SHP77 treated with DMSO at 0.1 percent for 48 hours (cell line): ENCODE data around the gene AQP1.

Experiments used
- DNase-seq: peaks from one replicate; lab custom pipeline; 2025; lab: John Stamatoyannopoulos, UW

The AQP1 gene

GRCh38 chr7:30884881-30885280 is 26.8 kb upstream of the AQP1 start:
- no peak for DNase-seq

GRCh38 chr7:30886608-30887011 is 25.0 kb upstream of the AQP1 start:
- no peak for DNase-seq

- DNase-seq = no peak
Measured at GRCh38 chr7:30887464-30887872, 24.2 kb upstream of the AQP1 start.

- DNase-seq = no peak
Measured at GRCh38 chr7:30888747-30889146, 22.9 kb upstream of the AQP1 start.

GRCh38 chr7:30890226-30890625 is 21.4 kb upstream of the AQP1 start:
- no peak for DNase-seq

GRCh38 chr7:30893357-30893756 is 18.3 kb upstream of the AQP1 start:
- no peak for DNase-seq

GRCh38 chr7:30894009-30894408 is 17.6 kb upstream of the AQP1 start:
- DNase-seq = no peak

GRCh38 chr7:30894866-30895605 is 16.6 kb upstream of the AQP1 start:
- DNase-seq = no peak

- no peak for DNase-seq
Measured at GRCh38 chr7:30896036-30896435, 15.6 kb upstream of the AQP1 start.

GRCh38 chr7:30896783-30897637 is 14.6 kb upstream of the AQP1 start:
- DNase-seq = no peak

GRCh38 chr7:30897770-30898169 is 13.9 kb upstream of the AQP1 start:
- DNase-seq = no peak

GRCh38 chr7:30898411-30898810 is 13.2 kb upstream of the AQP1 start:
- no peak for DNase-seq

GRCh38 chr7:30899066-30899465 is 12.6 kb upstream of the AQP1 start:
- DNase-seq = no peak

GRCh38 chr7:30899630-30900029 is 12.0 kb upstream of the AQP1 start:
- no peak for DNase-seq

- no peak for DNase-seq
Measured at GRCh38 chr7:30900053-30900452, 11.6 kb upstream of the AQP1 start.

- no peak for DNase-seq
Measured at GRCh38 chr7:30900803-30901362, 10.8 kb upstream of the AQP1 start.

- DNase-seq = no peak
Measured at GRCh38 chr7:30901856-30902255, 9.8 kb upstream of the AQP1 start.

- DNase-seq = no peak
Measured at GRCh38 chr7:30902466-30902865, 9.2 kb upstream of the AQP1 start.

- no peak for DNase-seq
Measured at GRCh38 chr7:30903146-30903545, 8.5 kb upstream of the AQP1 start.

GRCh38 chr7:30904561-30904960 is 7.1 kb upstream of the AQP1 start:
- DNase-seq = no peak

- no peak for DNase-seq
Measured at GRCh38 chr7:30905078-30906012, 6.3 kb upstream of the AQP1 start.

- no peak for DNase-seq
Measured at GRCh38 chr7:30906014-30906413, 5.6 kb upstream of the AQP1 start.
